HepG2 (cell line): Measurements from ENCODE around the gene ATP8A2. TPM values are rescaled to one million over a fixed set of nuclear protein-coding genes. Genes with fewer than 3 reads are reported as not detected.

Experiments used
- ATAC-seq: fragments of 200-7000 bp; cut with Tn5 transposase; 3 replicates; pipeline ENCODE4 v1.9.1; 2020; ENCODE audit warnings: mild to moderate bottlenecking, moderate library complexity
- BruUV-seq: library from RNA; stranded (reverse); fragments of 400-500 nt; replicated peaks from 2 replicates; lab custom pipeline; 2021; lab: Mats Ljungman, UMichigan
- CTCF ChIA-PET: fragments of 300-600 bp; formaldehyde crosslinking; extraction: SDS; loops from one replicate; lab custom pipeline; 2021; ENCODE audit warnings: low total read pairs, inconsistent platforms, low intra/inter-chr PET ratio; lab: Yijun Ruan, JAX
- POLR2A ChIA-PET: fragments of 350-600 bp; sonication (Branson Sonifier 250); formaldehyde crosslinking; loops from one replicate; lab custom pipeline; 2020; ENCODE audit warnings: antibody characterized with exemption, inconsistent platforms; lab: Yijun Ruan, JAX
- DNase-seq: peaks from one replicate; pipeline ENCODE4 v3.0.0-alpha.2; 2015; ENCODE audit warnings: low spot score
- FAIRE-seq: peaks from 3 replicates; lab custom pipeline; 2011; peaks lifted over from hg19 to GRCh38; lab: Jason Lieb, UNC
- H2AFZ ChIP-seq: one replicate; pipeline ENCODE4 v1.6.1; 2011; ENCODE audit warnings: low read length, inconsistent platforms
- H3K27ac ChIP-seq: fragments of 300-600 bp; 3 replicates; pipeline ENCODE4 v1.8.0; 2011; ENCODE audit warnings: mixed run types, mild to moderate bottlenecking, mixed read lengths, low read length, inconsistent platforms; ENCODE audit not compliant: insufficient read depth; ENCODE audit errors: extremely low read length
- H3K27me3 ChIP-seq, 2 experiments: fragments of 200-600 bp in 1 of 2; 2 replicates in 1 of 2; 3 replicates in 1 of 2; pipeline versions ENCODE4 v1.6.0 to v1.8.0; 2011; ENCODE audit warnings: low read length in 2 of 2, mild to moderate bottlenecking in 2 of 2, moderate library complexity in 2 of 2, inconsistent platforms in 1 of 2; ENCODE audit not compliant: insufficient read depth in 2 of 2, control insufficient read depth in 1 of 2
- H3K36me3 ChIP-seq, 2 experiments: fragments of 200-600 bp in 1 of 2; replicated peaks in 1 of 2; 2 replicates in 1 of 2; 3 replicates in 1 of 2; pipeline versions ENCODE4 v1.5.1 to v1.8.0; 2011; ENCODE audit warnings: low read length in 2 of 2, inconsistent platforms in 1 of 2; ENCODE audit not compliant: insufficient read depth in 2 of 2, control insufficient read depth in 1 of 2
- H3K4me1 ChIP-seq: 2 replicates; pipeline ENCODE4 v1.5.1; 2012; ENCODE audit warnings: low read length, inconsistent platforms; ENCODE audit not compliant: insufficient read depth
- H3K4me2 ChIP-seq: 2 replicates; pipeline ENCODE4 v1.6.0; 2011; ENCODE audit warnings: low read depth, low read length, inconsistent platforms
- H3K4me3 ChIP-seq, 3 experiments: fragments of 200-600 bp in 1 of 3; sonication (generic), shearing (Covaris generic) in 1 of 3; replicated peaks in 1 of 3; 2 replicates each; pipeline ENCODE4 v1.5.1; 2011 to 2016; ENCODE audit warnings: low read length in 3 of 3, inconsistent platforms in 2 of 3, low read depth in 2 of 3, mild to moderate bottlenecking in 2 of 3, control low read depth in 1 of 3, mixed read lengths in 1 of 3; ENCODE audit not compliant: insufficient read depth in 1 of 3
- H3K79me2 ChIP-seq: one replicate; pipeline ENCODE4 v1.6.1; 2011; ENCODE audit warnings: low read length, inconsistent platforms; ENCODE audit not compliant: insufficient read depth
- H3K9ac ChIP-seq: 2 replicates; pipeline ENCODE4 v1.6.0; 2011; ENCODE audit warnings: mild to moderate bottlenecking, low read depth, low read length, inconsistent platforms; ENCODE audit not compliant: insufficient read depth
- H3K9me3 ChIP-seq: 2 replicates; pipeline ENCODE4 v1.5.1; 2012; ENCODE audit warnings: mild to moderate bottlenecking, low read length
- H4K20me1 ChIP-seq: 2 replicates; pipeline ENCODE4 v1.6.0; 2011; ENCODE audit warnings: inconsistent platforms, mild to moderate bottlenecking, low read length, moderate library complexity; ENCODE audit not compliant: insufficient read depth
- AGO2 ChIP-seq: fragments of 200-400 bp; formaldehyde crosslinking; optimal IDR thresholded peaks from 2 replicates; pipeline ENCODE3; 2017; ENCODE audit warnings: mild to moderate bottlenecking, low read depth, low read length, moderate library complexity
- ATF7-NPFF ChIP-seq: sonication (generic); formaldehyde crosslinking; IDR thresholded peaks from 2 replicates; pipeline ENCODE4 v1.8.1; 2023; ENCODE audit warnings: mild to moderate bottlenecking, low read depth, missing genetic modification reagents, moderate library complexity
- ETV5 ChIP-seq: IDR thresholded peaks from 2 replicates; pipeline ENCODE4 v1.6.1; 2018; ENCODE audit warnings: missing biosample characterization, missing genetic modification reagents, inconsistent platforms, borderline replicate concordance
- PLSCR1 ChIP-seq: sonication (generic); formaldehyde crosslinking; IDR thresholded peaks from 2 replicates; pipeline ENCODE4 v1.5.0; 2020; ENCODE audit warnings: missing genetic modification reagents, mild to moderate bottlenecking, borderline replicate concordance
- SNAPC5 ChIP-seq: sonication (generic); formaldehyde crosslinking; IDR thresholded peaks from 2 replicates; pipeline ENCODE4 v1.8.1; 2023; ENCODE audit warnings: mild to moderate bottlenecking, missing genetic modification reagents, borderline replicate concordance
- TBP ChIP-seq: sonication (generic); formaldehyde crosslinking; IDR thresholded peaks from 2 replicates; pipeline ENCODE4 v1.5.0; 2020; ENCODE audit warnings: missing genetic modification reagents
- TBX3 ChIP-seq: fragments of 450-650 bp; IDR thresholded peaks from 2 replicates; pipeline ENCODE4 v1.6.1; 2017; ENCODE audit warnings: antibody characterized with exemption, mild to moderate bottlenecking, inconsistent platforms, borderline replicate concordance
- ZBTB7A ChIP-seq: sonication (generic); formaldehyde crosslinking; IDR thresholded peaks from 2 replicates; pipeline ENCODE4 v1.8.0; 2022; ENCODE audit warnings: mild to moderate bottlenecking, missing genetic modification reagents
- ZNF280D ChIP-seq: sonication (generic); formaldehyde crosslinking; IDR thresholded peaks from 2 replicates; pipeline ENCODE4 v1.5.1; 2020; ENCODE audit warnings: mild to moderate bottlenecking, missing genetic modification reagents
- ZNF781 ChIP-seq: sonication (generic); formaldehyde crosslinking; IDR thresholded peaks from 2 replicates; pipeline ENCODE4 v1.5.1; 2020; ENCODE audit warnings: borderline replicate concordance, mild to moderate bottlenecking, missing genetic modification reagents; ENCODE audit errors: not compliant biosample characterization
- WGBS: methylation state at CpG from one replicate; pipeline ENCODE4 v1.1.6; 2017; ENCODE audit warnings: low lambda C conversion rate; 5-methylcytosine and 5-hydroxymethylcytosine counted together
- in situ Hi-C: cut with HindIII; loops from 2 replicates; pipeline ENCODE4 v1.10.0; 2017; ENCODE audit warnings: low pct_unique_long_range_greater_than_20kb; ENCODE audit not compliant: extremely low pct_ligation_motif_present
- intact Hi-C: fragments of 100-400 bp; cut with micrococcal nuclease; formaldehyde crosslinking; loops from one replicate; pipeline ENCODE4 v1.10.0; 2022; ENCODE audit not compliant: unreplicated experiment
- polyA plus RNA-seq, 8 experiments: library from polyadenylated mRNA; depleted of rRNA in 3 of 8; stranded (reverse) in 7 of 8; unstranded in 1 of 8; fragments of >200 nt; fragmentation: Illumina TruSeq in 4 of 8; extraction: Trizol in 4 of 8; gene quantifications; 2 replicates each; pipeline versions ENCODE4 v1.2.1 to v1.2.3, GENCODE V29; 2011 to 2016; ENCODE audit warnings: low read depth in 4 of 8, missing spikeins in 1 of 8, mixed read lengths in 1 of 8; ENCODE audit not compliant: insufficient read depth in 1 of 8
- total RNA-seq, 5 experiments: library from RNA; depleted of rRNA; stranded (reverse); fragments of >200 nt; fragmentation: Illumina TruSeq; extraction: Trizol; gene quantifications; 2 replicates each; pipeline ENCODE4 v1.2.3, GENCODE V29; 2016; ENCODE audit warnings: low read depth in 1 of 5
- TF ChIP-seq, protein P1 (sequence below): fragments of 450-650 bp; IDR thresholded peaks from 2 replicates; pipeline ENCODE4 v1.6.1; 2017; ENCODE audit warnings: mild to moderate bottlenecking

The ATP8A2 gene
- total and polyA plus RNA-seq, 2 of the 13 experiments (the other 11 are each of a cell fraction or from before 2014, with no cell fraction given) = 0.09 TPM; not detected in 1

DNA sequence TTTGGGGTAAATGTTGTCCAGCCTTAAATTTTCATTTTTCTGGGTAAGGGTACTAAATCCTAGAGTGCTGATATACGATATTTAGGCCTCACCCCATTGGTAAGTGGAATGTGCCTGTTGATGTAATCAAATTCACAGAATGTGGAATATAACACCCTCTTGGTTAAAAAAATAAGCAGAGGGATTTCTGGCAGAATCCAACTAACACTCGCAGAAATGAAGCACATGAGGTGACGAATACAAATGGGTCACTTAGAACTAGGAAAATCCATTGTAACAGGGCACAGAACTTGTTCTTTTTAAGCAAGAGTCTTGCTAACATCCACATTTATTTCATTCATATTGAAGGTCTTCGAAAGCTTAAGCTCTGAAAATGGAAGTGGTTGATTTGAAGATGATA lies 359.8 kb downstream of the ATP8A2 start:
- intact Hi-C loops (no loop called here), in situ Hi-C loops (no loop called here)
- Histone ChIP-seq H2AFZ (no peak overlapping the region), H3K27me3 (no peaks in the 10 kb centered on the region), H3K4me2 (no peak overlapping the region), H3K4me1 (no peaks in the 10 kb centered on the region), H3K36me3 (no peaks in the 10 kb centered on the region), H3K79me2 (no peaks in the 10 kb centered on the region), H3K9me3 (no peaks in the 10 kb centered on the region), H3K9ac (no peak overlapping the region), H3K4me3 (no peak overlapping the region), H4K20me1 (no peaks in the 10 kb centered on the region), H3K27ac (no peak overlapping the region)
- no peak for ATAC-seq
- FAIRE-seq = no peak
- ChIA-PET CTCF (no interaction called here), POLR2A (no interaction called here)
- no peak for TF ChIP-seq ZNF781
- no peak for TF ChIP-seq AGO2
- TF ChIP-seq TBP = no peak
- no peak for TF ChIP-seq ATF7-NPFF (CRISPR knock-in tag)
- TF ChIP-seq TBX3 = no peak
- TF ChIP-seq PLSCR1 (CRISPR knock-in tag) = no peak
- no peak for TF ChIP-seq ETV5 (CRISPR knock-in tag)
- TF ChIP-seq ZNF280D = no peak
- no peak for TF ChIP-seq SNAPC5 (CRISPR knock-in tag)
- TF ChIP-seq, protein P1, sequence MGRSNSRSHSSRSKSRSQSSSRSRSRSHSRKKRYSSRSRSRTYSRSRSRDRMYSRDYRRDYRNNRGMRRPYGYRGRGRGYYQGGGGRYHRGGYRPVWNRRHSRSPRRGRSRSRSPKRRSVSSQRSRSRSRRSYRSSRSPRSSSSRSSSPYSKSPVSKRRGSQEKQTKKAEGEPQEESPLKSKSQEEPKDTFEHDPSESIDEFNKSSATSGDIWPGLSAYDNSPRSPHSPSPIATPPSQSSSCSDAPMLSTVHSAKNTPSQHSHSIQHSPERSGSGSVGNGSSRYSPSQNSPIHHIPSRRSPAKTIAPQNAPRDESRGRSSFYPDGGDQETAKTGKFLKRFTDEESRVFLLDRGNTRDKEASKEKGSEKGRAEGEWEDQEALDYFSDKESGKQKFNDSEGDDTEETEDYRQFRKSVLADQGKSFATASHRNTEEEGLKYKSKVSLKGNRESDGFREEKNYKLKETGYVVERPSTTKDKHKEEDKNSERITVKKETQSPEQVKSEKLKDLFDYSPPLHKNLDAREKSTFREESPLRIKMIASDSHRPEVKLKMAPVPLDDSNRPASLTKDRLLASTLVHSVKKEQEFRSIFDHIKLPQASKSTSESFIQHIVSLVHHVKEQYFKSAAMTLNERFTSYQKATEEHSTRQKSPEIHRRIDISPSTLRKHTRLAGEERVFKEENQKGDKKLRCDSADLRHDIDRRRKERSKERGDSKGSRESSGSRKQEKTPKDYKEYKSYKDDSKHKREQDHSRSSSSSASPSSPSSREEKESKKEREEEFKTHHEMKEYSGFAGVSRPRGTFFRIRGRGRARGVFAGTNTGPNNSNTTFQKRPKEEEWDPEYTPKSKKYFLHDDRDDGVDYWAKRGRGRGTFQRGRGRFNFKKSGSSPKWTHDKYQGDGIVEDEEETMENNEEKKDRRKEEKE = no peak
- no peak for TF ChIP-seq ZBTB7A (CRISPR knock-in tag)
- no peak for DNase-seq
- WGBS = 1% methylated on average over 4 of the region's 4 CpGs
- no TSS peak for BruUV-seq
